Stimulated activated CD8-positive, alpha-beta memory T cell treated with anti-CD3 and anti-CD28 coated beads, Interleukin-15, amount 100 ng/mL, for 24 hours (primary cell): Measurements from ENCODE around the gene CCR7.
"Not testable (repeated sequence)": the region's sequence is repeated elsewhere in the genome, so short reads cannot be mapped to it uniquely, and the experiment has no call there.

Source experiments
- DNase-seq: peaks from one replicate; pipeline ENCODE4 v3.0.0-alpha.2; 2020; ENCODE audit warnings: low read depth

CCR7 gene

GRCh38 chr17:40597556-40598300 is 32.5 kb upstream of the CCR7 start:
- DNase-seq: no peak

- DNase-seq: no peak
Observed at GRCh38 chr17:40597156-40597555, 31.9 kb upstream of the CCR7 start.

GRCh38 chr17:40596261-40596919 is 31.1 kb upstream of the CCR7 start:
- DNase-seq: no peak

DNA sequence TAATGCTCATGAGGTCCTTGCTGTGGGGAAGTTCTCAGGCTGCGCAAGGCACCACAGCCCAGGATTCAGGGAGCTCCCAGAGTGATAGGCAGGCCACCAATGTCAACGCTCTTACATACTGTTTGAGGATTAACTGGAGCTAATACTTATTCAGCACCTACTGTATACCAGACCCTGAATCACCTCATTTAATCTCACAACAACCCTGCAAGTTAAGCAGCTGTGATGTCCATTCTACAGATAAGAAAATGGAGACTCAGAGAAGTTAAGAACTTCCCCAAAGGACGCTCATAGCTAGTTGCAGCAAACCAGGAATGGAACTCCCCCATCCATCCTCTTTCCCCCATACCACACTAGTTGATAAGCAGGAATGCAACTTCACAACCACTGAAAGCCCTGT is 25.5 kb upstream of the CCR7 start:
- no peak for DNase-seq

- no peak for DNase-seq
Observed at GRCh38 chr17:40588552-40588951, 23.3 kb upstream of the CCR7 start.

DNA sequence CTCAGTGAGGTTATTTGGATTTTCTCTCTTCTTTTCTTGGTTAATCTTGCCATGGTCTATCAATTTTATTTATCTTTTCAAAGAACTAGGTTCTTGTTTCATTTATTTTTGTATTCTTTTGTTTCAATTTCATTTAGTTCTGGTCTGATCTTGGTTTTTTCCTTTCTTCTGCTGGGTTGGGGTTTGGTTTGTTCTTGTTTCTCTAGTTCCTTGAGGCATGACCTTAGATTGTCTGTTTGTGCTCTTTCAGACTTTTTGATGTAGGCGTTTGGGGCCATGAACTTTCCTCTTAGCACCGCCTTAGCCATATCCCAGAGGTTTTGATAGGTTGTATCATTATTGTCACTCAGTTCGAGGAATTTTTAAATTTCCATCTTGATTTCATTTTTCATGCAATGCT is 21.0 kb upstream of the CCR7 start:
- not testable (repeated sequence) for DNase-seq

DNA sequence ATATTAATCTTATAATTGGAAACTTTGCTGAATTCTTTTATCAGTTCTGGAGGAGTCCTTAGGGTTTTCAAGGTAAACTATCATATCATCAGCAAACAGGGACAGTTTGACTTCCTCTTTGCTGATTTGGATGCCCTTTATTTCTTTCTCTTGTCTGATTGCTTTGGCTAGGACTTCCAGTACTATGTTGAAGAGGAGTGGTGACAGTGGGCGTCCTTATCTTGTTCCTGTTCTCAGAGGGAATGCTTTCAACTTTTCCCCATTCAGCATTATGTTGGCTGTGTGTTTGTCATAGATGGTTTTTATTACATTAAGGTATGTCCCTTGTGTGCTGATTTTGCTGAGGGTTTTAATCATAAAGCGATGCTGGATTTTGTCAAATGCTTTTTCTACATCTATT is 19.7 kb upstream of the CCR7 start:
- not testable (repeated sequence) for DNase-seq

DNA sequence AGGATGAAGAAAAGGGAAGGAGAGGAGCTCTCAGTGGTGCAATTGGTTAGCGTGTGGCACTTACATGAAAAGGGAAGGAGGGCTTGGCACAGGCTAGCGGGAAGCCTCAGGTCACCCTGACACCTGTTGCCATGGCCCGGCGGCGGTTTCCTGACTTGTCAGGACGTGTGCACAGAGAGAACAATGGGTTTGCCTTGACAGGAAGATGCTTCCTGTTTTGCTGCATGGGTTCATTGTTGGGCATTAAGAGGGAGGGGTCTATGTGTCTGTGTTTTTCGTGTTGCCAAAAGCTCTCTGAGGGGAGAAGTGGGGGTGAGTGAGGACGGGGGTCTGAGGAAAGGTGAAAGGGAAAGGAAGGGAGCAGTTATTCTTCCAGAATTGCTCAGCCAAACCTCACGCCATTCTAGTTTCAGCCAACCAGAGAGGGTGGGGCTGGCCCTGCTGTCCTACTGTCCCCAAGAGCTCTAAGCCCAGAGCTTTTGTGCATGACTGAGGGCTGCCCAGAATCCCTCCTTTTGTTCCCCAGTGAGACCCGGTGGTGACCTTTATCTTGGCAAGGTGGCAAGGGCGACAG is 17.1 kb upstream of the CCR7 start:
- DNase-seq: no peak

DNA sequence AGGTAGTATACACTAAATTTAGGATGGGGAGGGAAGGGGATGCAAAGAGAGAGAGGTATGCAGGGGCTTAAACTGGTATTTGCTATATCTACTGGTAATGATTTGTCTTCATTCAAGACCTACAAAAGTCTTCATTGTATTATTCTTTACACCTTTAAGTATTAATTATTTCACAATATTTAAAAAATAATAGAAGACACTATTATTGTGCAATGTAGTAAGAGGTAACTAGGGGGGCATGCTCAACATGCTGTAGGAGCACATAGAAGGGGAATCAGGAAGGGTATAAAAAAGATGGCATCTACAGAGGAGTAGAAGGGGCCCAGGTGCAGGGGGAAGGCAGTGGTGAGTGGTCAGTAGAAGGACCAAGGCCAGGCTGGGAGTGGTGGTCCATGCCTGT is 14.9 kb upstream of the CCR7 start:
- no peak for DNase-seq

- no peak for DNase-seq
Observed at GRCh38 chr17:40579471-40579870, 14.2 kb upstream of the CCR7 start.

DNA sequence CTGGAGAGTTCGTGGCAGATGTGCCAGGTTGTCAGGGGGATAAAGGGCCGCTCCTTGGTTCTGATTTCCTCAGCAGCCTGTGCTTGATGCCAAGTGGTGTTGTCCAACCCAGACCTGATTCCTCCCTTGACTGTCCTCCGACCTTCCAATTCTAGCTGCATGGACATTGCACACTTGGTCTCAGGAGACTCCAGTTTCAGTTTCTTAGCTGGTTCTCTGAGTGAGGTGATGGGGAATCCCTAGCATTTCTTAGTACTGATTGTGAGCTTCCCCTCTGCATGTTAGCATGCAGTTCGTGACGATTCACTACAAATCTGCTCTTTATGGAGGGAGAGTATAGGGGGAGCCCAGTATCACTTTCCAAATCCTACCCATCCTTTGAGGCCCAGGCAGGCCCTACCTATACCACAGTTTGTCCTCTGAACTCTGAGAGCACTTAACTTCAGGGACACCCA is 12.4 kb upstream of the CCR7 start:
- DNase-seq: no peak

DNA sequence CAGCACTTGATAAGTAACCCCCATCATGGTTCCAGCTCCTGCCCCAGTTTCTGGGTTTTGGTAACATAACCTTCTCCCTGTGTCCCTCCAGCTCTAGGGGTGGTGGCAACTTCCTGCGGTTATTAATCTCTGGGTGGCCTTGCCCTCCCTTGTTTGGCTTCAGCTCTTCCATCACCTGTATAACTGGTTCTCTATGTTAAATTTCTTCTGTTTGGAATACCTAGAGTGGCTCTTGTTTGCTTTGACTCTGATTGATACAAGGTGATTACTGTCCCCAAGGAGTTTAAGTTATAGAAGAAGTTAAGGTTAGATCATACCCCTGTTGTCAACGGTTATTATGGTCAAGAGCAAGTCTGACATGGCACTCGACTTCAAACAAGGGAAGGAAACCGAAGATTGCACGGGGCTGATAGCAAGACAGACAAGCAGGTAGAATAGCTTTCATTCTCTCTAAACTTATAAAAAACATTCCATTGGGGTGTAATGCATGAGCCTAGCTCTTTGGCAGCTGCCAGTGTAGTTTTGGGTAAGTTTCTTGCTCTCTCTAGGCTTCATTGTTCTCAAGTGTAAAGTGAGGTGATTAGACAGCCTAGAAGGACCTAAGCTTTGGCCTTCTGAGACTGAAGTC is 11.0 kb upstream of the CCR7 start:
- DNase-seq: no peak

DNA sequence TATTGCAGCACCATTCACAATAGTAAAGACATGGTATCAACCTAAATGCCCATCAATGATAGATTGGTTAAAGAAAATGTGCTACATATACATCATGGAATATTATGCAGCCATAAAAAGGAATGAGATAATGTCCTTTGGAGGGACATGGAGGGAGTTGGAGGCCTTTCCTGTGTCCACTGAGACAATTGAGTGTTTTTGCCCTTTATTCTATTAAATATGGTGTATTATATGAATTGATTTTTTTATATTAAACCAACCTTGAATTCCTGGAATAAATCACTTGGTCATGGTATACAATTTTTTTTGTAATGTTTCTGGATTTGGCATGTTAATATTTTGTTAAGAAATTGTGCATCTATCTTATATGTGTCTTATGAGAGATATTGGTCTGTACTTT is 9.0 kb upstream of the CCR7 start:
- DNase-seq: no peak

DNA sequence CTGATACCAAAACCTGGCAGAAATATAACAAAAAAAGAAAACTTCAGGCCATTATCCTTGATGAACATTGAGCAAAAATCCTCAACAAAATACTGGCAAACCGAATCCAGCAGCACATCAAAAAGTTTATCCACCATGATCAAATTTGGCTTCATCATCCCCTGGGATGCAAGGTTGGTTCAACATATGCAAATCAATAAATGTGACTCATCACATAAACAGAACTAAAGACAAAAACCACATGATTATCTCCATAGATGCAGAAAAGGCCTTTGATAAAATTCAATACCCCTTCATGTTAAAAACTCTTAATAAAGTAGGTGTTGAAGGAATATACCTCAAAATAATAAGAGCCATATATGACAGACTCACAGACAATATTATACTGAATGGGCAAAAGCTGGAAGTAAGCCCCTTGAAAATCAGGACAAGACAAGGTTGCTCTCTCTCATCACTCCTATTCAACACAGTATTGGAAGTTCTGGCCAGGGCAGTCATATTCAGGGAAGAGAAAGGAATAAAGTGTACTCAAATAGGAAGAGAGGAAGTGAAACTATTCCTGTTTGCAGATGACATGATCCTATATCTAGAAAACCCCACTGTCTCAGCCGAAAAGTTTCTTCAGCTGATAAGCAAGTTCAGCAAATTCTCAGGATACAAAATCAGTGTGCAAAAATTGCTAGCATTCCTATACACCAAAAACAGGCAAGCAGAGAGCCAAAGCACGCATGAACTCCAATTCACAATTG is 7.1 kb upstream of the CCR7 start:
- not testable (repeated sequence) for DNase-seq

- no peak for DNase-seq
Observed at GRCh38 chr17:40568074-40568836, 3.0 kb upstream of the CCR7 start.

GRCh38 chr17:40567377-40567776 is 2.1 kb upstream of the CCR7 start:
- no peak for DNase-seq

GRCh38 chr17:40565769-40566409 is 617 bp upstream of the CCR7 start:
- DNase-seq: no peak

DNA sequence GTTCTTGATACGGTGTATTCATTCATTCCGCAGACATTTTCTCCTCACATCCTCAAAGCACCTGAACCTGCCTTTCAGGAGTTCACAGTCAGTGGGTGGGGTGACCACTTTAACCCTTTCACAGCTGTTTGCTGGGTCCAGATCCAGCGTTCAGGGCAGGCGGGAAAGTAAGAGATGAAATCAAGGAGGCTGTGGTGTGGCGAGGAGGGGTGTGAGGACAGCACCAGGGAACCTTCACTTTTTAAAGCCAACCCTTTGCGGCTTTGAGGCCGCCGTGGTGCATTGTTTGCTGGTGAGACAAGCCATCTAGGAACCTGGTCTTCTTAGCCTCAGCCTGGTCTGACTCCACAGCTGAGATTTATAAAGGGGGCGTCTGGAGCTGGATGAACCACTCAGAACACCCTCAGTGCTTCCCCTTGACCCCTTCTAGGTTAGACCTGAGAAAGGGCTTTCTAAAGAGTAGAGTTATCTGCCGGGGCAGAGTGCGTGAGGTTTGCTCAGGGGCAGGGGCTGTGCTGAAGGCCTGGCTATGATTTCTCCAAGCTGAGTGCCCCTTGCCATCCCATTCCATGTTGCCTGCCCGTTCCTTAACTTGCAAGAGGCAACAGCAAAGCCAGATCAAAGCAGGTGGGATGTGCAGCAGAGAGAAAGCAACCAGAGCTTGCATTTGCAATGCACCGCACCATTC is 933 bp downstream of the CCR7 start:
- no peak for DNase-seq

DNA sequence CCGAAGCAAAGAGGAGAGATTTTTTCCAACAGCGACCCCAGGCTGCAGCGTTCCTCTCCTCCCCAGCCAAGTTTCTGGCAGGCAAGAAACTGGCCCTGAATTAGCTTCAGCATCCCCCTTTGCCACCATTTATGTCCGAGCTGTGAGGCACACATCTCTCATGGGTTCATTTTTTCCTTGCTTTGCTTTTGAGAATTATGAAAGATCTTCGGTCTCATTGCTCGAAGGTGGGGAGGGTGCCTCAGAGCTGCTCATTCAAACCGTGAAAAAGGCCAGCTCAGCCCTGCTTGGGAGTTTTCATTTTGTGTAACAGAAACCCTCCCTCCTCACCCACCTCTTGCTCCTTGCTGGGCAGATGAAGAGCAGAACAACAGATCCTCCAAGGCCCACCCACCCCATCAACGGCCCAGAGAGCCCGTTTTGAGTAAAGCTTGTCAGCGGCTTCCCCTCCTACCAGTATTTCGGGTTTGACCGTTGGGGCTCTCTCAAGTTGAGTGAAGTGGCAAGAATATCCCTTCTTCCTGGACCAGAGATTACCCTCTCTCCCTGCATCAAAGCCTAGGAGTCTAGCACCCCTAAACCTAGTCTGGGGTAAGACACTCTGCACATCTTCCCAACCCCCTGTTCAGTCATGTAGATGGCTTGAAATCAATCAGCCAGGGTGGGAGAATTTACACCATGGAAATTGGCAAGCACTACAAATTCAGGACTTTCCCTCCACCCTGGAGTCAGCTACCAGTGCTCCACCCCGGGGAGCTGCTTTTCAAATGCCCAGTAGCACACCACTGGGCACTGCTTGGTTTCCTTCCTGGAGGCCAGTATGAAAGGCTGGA is 1.8 kb downstream of the CCR7 start:
- no peak for DNase-seq
